WTC11 (cell line): ENCODE data around the gene MRPS30. TPM values are rescaled to one million over a fixed set of nuclear protein-coding genes. Genes with fewer than 3 reads are reported as not detected.

Experiments used
- ATAC-seq: fragments of 200-7000 bp; cut with Tn5 transposase; 2 replicates; pipeline ENCODE4 v1.10.0; 2021; ENCODE audit warnings: mild to moderate bottlenecking, moderate library complexity
- CTCF ChIA-PET: fragments of 300-600 bp; sonication (Branson Sonifier 250); formaldehyde crosslinking; loops from one replicate; lab custom pipeline; 2021; ENCODE audit warnings: antibody characterized with exemption; lab: Charles Lee
- POLR2A ChIA-PET: fragments of 350-600 bp; sonication (Branson Sonifier 250); formaldehyde crosslinking; loops from one replicate; lab custom pipeline; 2021; ENCODE audit warnings: antibody characterized with exemption; lab: Charles Lee
- DNase-seq: peaks from one replicate; pipeline ENCODE4 v3.0.0; 2021; ENCODE audit warnings: low spot score
- H3K27ac Mint-ChIP-seq: 2 replicates; pipeline ENCODE4 v1.8.0; 2021; ENCODE audit warnings: mixed read lengths
- H3K27me3 Mint-ChIP-seq: 2 replicates; pipeline ENCODE4 v1.8.0; 2021; ENCODE audit warnings: low read depth, mild to moderate bottlenecking, moderate library complexity, mixed read lengths
- H3K36me3 Mint-ChIP-seq: 2 replicates; pipeline ENCODE4 v1.8.0; 2021; ENCODE audit warnings: mixed read lengths
- H3K4me1 Mint-ChIP-seq: 2 replicates; pipeline ENCODE4 v1.8.0; 2022; ENCODE audit warnings: mixed read lengths
- H3K4me3 Mint-ChIP-seq: 2 replicates; pipeline ENCODE4 v1.8.0; 2021; ENCODE audit warnings: mild to moderate bottlenecking, moderate library complexity, mixed read lengths
- H3K9me3 Mint-ChIP-seq: 2 replicates; pipeline ENCODE4 v1.8.0; 2021; ENCODE audit warnings: mixed read lengths
- ATF1 ChIP-seq: sonication (generic); formaldehyde crosslinking; IDR thresholded peaks from 2 replicates; pipeline ENCODE4 v1.8.1; 2023; ENCODE audit warnings: mild to moderate bottlenecking, moderate library complexity, missing genetic modification reagents
- CREM ChIP-seq: sonication (generic); formaldehyde crosslinking; IDR thresholded peaks from 2 replicates; pipeline ENCODE4 v1.8.1; 2022; ENCODE audit warnings: mild to moderate bottlenecking, missing genetic modification reagents, moderate library complexity
- ELF4 ChIP-seq: sonication (generic); formaldehyde crosslinking; IDR thresholded peaks from 2 replicates; pipeline ENCODE4 v1.8.1; 2022; ENCODE audit warnings: low read depth, mild to moderate bottlenecking, moderate library complexity, missing genetic modification reagents
- FOXK1 ChIP-seq: sonication (generic); formaldehyde crosslinking; IDR thresholded peaks from 2 replicates; pipeline ENCODE4 v1.8.0; 2022; ENCODE audit warnings: mild to moderate bottlenecking, moderate library complexity, missing genetic modification reagents
- GABPB1 ChIP-seq: sonication (generic); formaldehyde crosslinking; IDR thresholded peaks from 2 replicates; pipeline ENCODE4 v1.8.1; 2023; ENCODE audit warnings: mild to moderate bottlenecking, missing genetic modification reagents
- NR2C2 ChIP-seq: sonication (generic); formaldehyde crosslinking; IDR thresholded peaks from 2 replicates; pipeline ENCODE4 v1.8.0; 2022; ENCODE audit warnings: mild to moderate bottlenecking, missing genetic modification reagents
- NR3C1 ChIP-seq: sonication (generic); formaldehyde crosslinking; conservative IDR thresholded peaks from 2 replicates; pipeline ENCODE4 v1.8.1; 2023; ENCODE audit warnings: low read depth, mild to moderate bottlenecking, missing genetic modification reagents
- OVOL2 ChIP-seq: fragments of 250-450 bp; sonication (Bioruptor Pico); IDR thresholded peaks from 2 replicates; pipeline ENCODE4 v1.9.0; 2021; ENCODE audit warnings: mild to moderate bottlenecking, borderline replicate concordance
- PRRX2 ChIP-seq: fragments of 250-450 bp; sonication (Bioruptor Pico); IDR thresholded peaks from 2 replicates; pipeline ENCODE4 v1.8.0; 2021; ENCODE audit warnings: mild to moderate bottlenecking
- RELA ChIP-seq: sonication (generic); formaldehyde crosslinking; IDR thresholded peaks from 2 replicates; pipeline ENCODE4 v1.8.1; 2022; ENCODE audit warnings: missing genetic modification reagents, mild to moderate bottlenecking, borderline replicate concordance
- RORB ChIP-seq: fragments of 250-450 bp; sonication (Bioruptor Pico); IDR thresholded peaks from 2 replicates; pipeline ENCODE4 v1.9.0; 2021; ENCODE audit warnings: mild to moderate bottlenecking
- TEAD4 ChIP-seq: sonication (generic); formaldehyde crosslinking; IDR thresholded peaks from 2 replicates; pipeline ENCODE4 v1.8.0; 2022; ENCODE audit warnings: mild to moderate bottlenecking, missing genetic modification reagents
- ZNF232 ChIP-seq: sonication (generic); formaldehyde crosslinking; IDR thresholded peaks from 2 replicates; pipeline ENCODE4 v1.8.0; 2022; ENCODE audit warnings: mild to moderate bottlenecking, missing genetic modification reagents
- ZNF423 ChIP-seq: fragments of 250-450 bp; sonication (Bioruptor Pico); IDR thresholded peaks from 2 replicates; pipeline ENCODE4 v2.1.2; 2022; ENCODE audit warnings: mild to moderate bottlenecking, moderate library complexity
- total RNA-seq: library from RNA; stranded (reverse); gene quantifications from 3 replicates; pipeline ENCODE4 v1.2.3, GENCODE V29; 2021
- TF ChIP-seq, protein P1 (sequence below): sonication (generic); formaldehyde crosslinking; IDR thresholded peaks from 2 replicates; pipeline ENCODE4 v1.8.0; 2022; ENCODE audit warnings: missing genetic modification reagents
- TF ChIP-seq, protein P2 (sequence below): sonication (generic); formaldehyde crosslinking; IDR thresholded peaks from 2 replicates; pipeline ENCODE4 v1.8.0; 2023; ENCODE audit warnings: missing genetic modification reagents
- TF ChIP-seq, protein P3 (sequence below): sonication (generic); formaldehyde crosslinking; conservative IDR thresholded peaks from 2 replicates; pipeline ENCODE4 v1.8.1; 2023; ENCODE audit warnings: mild to moderate bottlenecking, low read depth, missing genetic modification reagents, moderate library complexity
- TF ChIP-seq, protein P4 (sequence below): fragments of 250-450 bp; sonication (Bioruptor Pico); IDR thresholded peaks from 2 replicates; pipeline ENCODE4 v1.9.0; 2021; ENCODE audit warnings: mild to moderate bottlenecking
- TF ChIP-seq, protein P5 (sequence below): fragments of 250-450 bp; sonication (Bioruptor Pico); IDR thresholded peaks from 2 replicates; pipeline ENCODE4 v2.1.2; 2022; ENCODE audit warnings: mild to moderate bottlenecking, moderate library complexity
- TF ChIP-seq, protein P6 (sequence below): sonication (generic); formaldehyde crosslinking; conservative IDR thresholded peaks from 2 replicates; pipeline ENCODE4 v1.8.1; 2022; ENCODE audit warnings: mild to moderate bottlenecking, missing genetic modification reagents
- TF ChIP-seq, protein P7 (sequence below): sonication (generic); formaldehyde crosslinking; IDR thresholded peaks from 2 replicates; pipeline ENCODE4 v1.8.1; 2022; ENCODE audit warnings: low read depth, mild to moderate bottlenecking, moderate library complexity, missing genetic modification reagents, borderline replicate concordance
- TF ChIP-seq, protein P8 (sequence below): sonication (generic); formaldehyde crosslinking; IDR thresholded peaks from 2 replicates; pipeline ENCODE4 v1.8.1; 2022; ENCODE audit warnings: missing genetic modification reagents, borderline replicate concordance

Gene MRPS30
- total RNA-seq, 1 experiment from 2014 or later, result 83.9 TPM

DNA sequence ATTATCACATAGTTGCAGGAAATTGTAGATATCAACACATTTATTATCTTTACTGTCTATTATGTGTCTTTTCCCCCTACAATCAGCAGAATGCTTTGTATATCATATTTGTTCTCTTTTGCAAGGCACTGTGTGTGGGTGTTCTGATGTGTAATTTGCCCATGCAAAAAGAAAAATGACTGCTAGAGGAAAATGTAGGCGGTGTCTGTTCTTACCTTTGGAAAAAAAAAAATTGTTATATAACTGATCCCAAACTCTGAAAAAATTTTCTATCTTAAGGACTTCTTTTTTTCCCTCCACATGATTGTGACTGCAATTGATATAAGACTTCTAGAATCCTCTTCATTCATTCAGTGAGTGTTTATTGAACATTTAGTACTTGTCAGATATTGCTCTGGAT lies 24.5 kb downstream of the MRPS30 start:
- Mint-ChIP-seq H3K36me3 (peaks cover 20% of the 10 kb centered on the region), H3K4me3 (no peak overlapping the region), H3K27ac (no peak overlapping the region), H3K4me1 (peaks cover 11% of the 10 kb centered on the region), H3K9me3 (peaks cover 23% of the 10 kb centered on the region), H3K27me3 (no peaks in the 10 kb centered on the region)
- POLR2A ChIA-PET, result interaction anchor here (0.6 kb wide), 1 partner anchor 281 kb away, joined by 3 read pairs; no protein-coding TSS in a partner anchor
- TF ChIP-seq TEAD4 (CRISPR knock-in tag), result no peak
- TF ChIP-seq, protein P1, sequence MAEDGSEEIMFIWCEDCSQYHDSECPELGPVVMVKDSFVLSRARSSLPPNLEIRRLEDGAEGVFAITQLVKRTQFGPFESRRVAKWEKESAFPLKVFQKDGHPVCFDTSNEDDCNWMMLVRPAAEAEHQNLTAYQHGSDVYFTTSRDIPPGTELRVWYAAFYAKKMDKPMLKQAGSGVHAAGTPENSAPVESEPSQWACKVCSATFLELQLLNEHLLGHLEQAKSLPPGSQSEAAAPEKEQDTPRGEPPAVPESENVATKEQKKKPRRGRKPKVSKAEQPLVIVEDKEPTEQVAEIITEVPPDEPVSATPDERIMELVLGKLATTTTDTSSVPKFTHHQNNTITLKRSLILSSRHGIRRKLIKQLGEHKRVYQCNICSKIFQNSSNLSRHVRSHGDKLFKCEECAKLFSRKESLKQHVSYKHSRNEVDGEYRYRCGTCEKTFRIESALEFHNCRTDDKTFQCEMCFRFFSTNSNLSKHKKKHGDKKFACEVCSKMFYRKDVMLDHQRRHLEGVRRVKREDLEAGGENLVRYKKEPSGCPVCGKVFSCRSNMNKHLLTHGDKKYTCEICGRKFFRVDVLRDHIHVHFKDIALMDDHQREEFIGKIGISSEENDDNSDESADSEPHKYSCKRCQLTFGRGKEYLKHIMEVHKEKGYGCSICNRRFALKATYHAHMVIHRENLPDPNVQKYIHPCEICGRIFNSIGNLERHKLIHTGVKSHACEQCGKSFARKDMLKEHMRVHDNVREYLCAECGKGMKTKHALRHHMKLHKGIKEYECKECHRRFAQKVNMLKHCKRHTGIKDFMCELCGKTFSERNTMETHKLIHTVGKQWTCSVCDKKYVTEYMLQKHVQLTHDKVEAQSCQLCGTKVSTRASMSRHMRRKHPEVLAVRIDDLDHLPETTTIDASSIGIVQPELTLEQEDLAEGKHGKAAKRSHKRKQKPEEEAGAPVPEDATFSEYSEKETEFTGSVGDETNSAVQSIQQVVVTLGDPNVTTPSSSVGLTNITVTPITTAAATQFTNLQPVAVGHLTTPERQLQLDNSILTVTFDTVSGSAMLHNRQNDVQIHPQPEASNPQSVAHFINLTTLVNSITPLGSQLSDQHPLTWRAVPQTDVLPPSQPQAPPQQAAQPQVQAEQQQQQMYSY (CRISPR knock-in tag), result no peak
- no peak for TF ChIP-seq PRRX2 (CRISPR knock-in tag)
- no peak for TF ChIP-seq ZNF232 (CRISPR knock-in tag)
- no peak for TF ChIP-seq GABPB1
- TF ChIP-seq ATF1 (CRISPR knock-in tag), result no peak
- TF ChIP-seq, protein P2, sequence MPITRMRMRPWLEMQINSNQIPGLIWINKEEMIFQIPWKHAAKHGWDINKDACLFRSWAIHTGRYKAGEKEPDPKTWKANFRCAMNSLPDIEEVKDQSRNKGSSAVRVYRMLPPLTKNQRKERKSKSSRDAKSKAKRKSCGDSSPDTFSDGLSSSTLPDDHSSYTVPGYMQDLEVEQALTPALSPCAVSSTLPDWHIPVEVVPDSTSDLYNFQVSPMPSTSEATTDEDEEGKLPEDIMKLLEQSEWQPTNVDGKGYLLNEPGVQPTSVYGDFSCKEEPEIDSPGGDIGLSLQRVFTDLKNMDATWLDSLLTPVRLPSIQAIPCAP (CRISPR knock-in tag), result no peak
- TF ChIP-seq, protein P3, sequence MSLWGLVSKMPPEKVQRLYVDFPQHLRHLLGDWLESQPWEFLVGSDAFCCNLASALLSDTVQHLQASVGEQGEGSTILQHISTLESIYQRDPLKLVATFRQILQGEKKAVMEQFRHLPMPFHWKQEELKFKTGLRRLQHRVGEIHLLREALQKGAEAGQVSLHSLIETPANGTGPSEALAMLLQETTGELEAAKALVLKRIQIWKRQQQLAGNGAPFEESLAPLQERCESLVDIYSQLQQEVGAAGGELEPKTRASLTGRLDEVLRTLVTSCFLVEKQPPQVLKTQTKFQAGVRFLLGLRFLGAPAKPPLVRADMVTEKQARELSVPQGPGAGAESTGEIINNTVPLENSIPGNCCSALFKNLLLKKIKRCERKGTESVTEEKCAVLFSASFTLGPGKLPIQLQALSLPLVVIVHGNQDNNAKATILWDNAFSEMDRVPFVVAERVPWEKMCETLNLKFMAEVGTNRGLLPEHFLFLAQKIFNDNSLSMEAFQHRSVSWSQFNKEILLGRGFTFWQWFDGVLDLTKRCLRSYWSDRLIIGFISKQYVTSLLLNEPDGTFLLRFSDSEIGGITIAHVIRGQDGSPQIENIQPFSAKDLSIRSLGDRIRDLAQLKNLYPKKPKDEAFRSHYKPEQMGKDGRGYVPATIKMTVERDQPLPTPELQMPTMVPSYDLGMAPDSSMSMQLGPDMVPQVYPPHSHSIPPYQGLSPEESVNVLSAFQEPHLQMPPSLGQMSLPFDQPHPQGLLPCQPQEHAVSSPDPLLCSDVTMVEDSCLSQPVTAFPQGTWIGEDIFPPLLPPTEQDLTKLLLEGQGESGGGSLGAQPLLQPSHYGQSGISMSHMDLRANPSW (CRISPR knock-in tag), result no peak
- no peak for TF ChIP-seq ELF4 (CRISPR knock-in tag)
- TF ChIP-seq NR2C2 (CRISPR knock-in tag), result no peak
- TF ChIP-seq, protein P4, sequence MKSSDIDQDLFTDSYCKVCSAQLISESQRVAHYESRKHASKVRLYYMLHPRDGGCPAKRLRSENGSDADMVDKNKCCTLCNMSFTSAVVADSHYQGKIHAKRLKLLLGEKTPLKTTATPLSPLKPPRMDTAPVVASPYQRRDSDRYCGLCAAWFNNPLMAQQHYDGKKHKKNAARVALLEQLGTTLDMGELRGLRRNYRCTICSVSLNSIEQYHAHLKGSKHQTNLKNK (CRISPR knock-in tag), result no peak
- TF ChIP-seq, protein P5, sequence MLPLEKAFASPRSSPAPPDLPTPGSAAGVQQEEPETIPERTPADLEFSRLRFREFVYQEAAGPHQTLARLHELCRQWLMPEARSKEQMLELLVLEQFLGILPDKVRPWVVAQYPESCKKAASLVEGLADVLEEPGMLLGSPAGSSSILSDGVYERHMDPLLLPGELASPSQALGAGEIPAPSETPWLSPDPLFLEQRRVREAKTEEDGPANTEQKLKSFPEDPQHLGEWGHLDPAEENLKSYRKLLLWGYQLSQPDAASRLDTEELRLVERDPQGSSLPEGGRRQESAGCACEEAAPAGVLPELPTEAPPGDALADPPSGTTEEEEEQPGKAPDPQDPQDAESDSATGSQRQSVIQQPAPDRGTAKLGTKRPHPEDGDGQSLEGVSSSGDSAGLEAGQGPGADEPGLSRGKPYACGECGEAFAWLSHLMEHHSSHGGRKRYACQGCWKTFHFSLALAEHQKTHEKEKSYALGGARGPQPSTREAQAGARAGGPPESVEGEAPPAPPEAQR (CRISPR knock-in tag), result no peak
- no peak for DNase-seq
- no peak for ATAC-seq
- CTCF ChIA-PET, result no interaction called here

DNA sequence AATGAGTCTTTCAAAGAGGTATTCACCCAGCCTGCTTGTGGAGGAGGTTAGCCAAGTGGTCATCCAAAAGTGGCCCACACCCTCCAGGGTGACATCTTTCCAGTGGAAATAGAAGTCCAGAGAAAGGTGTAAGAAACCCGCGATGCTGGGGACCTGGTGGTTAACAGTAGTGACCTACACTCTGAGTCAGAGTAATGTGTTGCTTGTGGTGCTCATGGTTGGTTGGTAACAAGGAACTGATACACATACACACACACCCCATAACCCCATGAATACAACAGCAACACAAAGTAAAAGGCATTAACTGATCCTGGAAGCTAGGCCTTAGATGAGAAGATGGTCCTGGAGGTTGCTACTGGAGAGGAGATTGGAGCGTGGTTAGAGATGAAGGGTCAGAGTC lies 26.9 kb downstream of the MRPS30 start:
- Mint-ChIP-seq H3K27me3 (no peaks in the 10 kb centered on the region), H3K4me1 (peaks cover 9% of the 10 kb centered on the region), H3K4me3 (no peak overlapping the region), H3K27ac (no peak overlapping the region), H3K36me3 (peaks cover 42% of the 10 kb centered on the region), H3K9me3 (peaks cover 46% of the 10 kb centered on the region)
- POLR2A ChIA-PET, result no interaction called here
- DNase-seq, result no peak
- ATAC-seq, result no peak
- CTCF ChIA-PET, result no interaction called here
- TF ChIP-seq RELA (no peak), ATF1 (CRISPR knock-in tag) (no peak), NR3C1 (CRISPR knock-in tag) (no peak), CREM (no peak), ZNF423 (CRISPR knock-in tag) (no peak), OVOL2 (CRISPR knock-in tag) (no peak), RORB (CRISPR knock-in tag) (no peak), FOXK1 (CRISPR knock-in tag) (no peak), ELF4 (CRISPR knock-in tag) (no peak)
- TF ChIP-seq, protein P6, sequence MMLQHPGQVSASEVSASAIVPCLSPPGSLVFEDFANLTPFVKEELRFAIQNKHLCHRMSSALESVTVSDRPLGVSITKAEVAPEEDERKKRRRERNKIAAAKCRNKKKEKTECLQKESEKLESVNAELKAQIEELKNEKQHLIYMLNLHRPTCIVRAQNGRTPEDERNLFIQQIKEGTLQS (CRISPR knock-in tag), result no peak
- TF ChIP-seq, protein P7, sequence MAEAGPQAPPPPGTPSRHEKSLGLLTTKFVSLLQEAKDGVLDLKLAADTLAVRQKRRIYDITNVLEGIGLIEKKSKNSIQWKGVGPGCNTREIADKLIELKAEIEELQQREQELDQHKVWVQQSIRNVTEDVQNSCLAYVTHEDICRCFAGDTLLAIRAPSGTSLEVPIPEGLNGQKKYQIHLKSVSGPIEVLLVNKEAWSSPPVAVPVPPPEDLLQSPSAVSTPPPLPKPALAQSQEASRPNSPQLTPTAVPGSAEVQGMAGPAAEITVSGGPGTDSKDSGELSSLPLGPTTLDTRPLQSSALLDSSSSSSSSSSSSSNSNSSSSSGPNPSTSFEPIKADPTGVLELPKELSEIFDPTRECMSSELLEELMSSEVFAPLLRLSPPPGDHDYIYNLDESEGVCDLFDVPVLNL, result no peak
- TF ChIP-seq, protein P8, sequence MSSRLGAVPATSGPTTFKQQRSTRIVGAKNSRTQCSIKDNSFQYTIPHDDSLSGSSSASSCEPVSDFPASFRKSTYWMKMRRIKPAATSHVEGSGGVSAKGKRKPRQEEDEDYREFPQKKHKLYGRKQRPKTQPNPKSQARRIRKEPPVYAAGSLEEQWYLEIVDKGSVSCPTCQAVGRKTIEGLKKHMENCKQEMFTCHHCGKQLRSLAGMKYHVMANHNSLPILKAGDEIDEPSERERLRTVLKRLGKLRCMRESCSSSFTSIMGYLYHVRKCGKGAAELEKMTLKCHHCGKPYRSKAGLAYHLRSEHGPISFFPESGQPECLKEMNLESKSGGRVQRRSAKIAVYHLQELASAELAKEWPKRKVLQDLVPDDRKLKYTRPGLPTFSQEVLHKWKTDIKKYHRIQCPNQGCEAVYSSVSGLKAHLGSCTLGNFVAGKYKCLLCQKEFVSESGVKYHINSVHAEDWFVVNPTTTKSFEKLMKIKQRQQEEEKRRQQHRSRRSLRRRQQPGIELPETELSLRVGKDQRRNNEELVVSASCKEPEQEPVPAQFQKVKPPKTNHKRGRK (CRISPR knock-in tag), result no peak
